ENCODE measurements around the gene ERAP2. TPM values are rescaled to one million over a fixed set of nuclear protein-coding genes. Genes with fewer than 3 reads are reported as not detected.
"Not testable (repeated sequence)": the region's sequence is repeated elsewhere in the genome, so short reads cannot be mapped to it uniquely, and the experiment has no call there.

ERAP2 gene
- total and polyA plus RNA-seq, 8 donors = 0.68 to 26.8 (median 12.4) TPM

DNA sequence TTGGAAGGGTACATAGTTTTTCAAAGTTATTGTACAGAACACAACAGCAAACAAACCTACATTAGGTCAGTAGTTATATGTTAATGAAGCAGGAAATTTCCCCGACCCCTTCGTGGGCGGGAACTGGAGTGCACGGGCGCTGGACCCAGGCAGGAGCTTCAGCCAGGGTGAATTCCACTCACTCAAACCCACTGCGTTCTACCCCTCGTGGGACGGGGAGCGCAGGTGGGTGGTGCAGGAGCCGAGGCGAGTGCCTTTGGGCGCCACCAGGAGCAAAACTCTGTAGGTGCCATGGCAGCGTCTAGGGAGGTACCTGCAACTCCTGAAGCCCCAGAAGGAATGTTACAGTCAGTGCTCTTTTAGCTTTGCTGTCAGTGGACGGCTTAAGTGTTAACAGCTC is 39.0 kb upstream of the ERAP2 start:
- TF ChIP-seq EP300 (IDR thresholded peaks at IDR 0.05) (no peak), POLR2A (IDR thresholded peaks at IDR 0.05) (no peak), POLR2AphosphoS5 (IDR thresholded peaks at IDR 0.05) (no peak), CTCF (IDR thresholded peaks at IDR 0.05) (no peak)
- H3K27ac ChIP-seq = no peak overlapping the region
- H3K4me3 ChIP-seq = no peak overlapping the region
- intact Hi-C loops (cut with DNase I; ENCODE audit: low total_unique reads) = no loop called here
- H3K9me3 ChIP-seq = no peaks in the 10 kb centered on the region
- peaks cover 0 to 4% (median 2%) of the 10 kb centered on the region in 4 donors for H3K4me1 ChIP-seq
- WGBS, 5 donors = 80 to 88% (median 85%) methylated on average over 14 of the region's 14 CpGs
- no peaks in the 10 kb centered on the region for H3K27me3 ChIP-seq
- no peaks in the 10 kb centered on the region for H3K36me3 ChIP-seq
- DNase-seq = no peak

DNA sequence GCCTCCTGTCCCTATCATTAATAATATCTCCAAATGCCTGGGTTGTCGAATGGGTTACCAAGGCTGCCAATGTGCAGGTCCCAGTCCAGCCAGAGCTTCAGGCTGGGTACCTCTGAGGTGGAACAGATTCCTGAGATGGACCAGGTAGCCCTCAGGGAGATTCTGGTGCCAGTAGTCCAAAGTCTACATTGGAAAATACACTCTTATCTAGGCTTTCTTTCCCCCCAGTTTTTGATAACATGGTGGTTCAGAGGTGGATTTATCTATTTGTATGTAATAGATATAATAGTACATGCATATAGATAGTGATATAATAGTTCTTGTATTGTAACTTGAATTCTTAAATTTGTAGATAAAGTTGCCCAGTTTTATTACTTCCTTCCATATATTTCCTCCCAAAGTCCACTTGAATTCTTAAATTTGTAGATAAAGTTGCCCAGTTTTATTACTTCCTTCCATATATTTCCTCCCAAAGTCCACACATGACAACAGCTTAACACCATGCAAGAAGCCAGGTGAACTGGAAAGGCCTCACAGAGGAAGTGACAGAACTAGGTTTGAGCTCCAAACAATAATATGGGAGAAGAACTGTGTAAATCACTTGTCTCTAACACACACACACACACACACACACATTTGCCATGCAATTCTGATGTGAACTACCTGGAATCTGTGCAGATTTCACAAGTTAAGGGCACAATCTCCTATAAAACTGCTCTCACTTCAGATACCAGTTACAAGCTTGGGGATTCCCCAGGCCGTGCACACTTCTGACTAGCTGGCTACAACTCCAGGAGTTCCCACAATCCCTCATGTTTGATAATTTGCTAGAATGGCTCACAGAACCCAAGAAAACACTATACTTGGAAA is 37.9 kb upstream of the ERAP2 start:
- H3K4me1 ChIP-seq = peaks cover 0 to 4% (median 2%) of the 10 kb centered on the region in 4 donors
- no peak overlapping the region for H3K27ac ChIP-seq
- no peaks in the 10 kb centered on the region for H3K9me3 ChIP-seq
- TF ChIP-seq POLR2A (IDR thresholded peaks at IDR 0.05) (no peak), CTCF (IDR thresholded peaks at IDR 0.05) (no peak), EP300 (IDR thresholded peaks at IDR 0.05) (no peak), POLR2AphosphoS5 (IDR thresholded peaks at IDR 0.05) (no peak)
- intact Hi-C loops (cut with DNase I; ENCODE audit: low total_unique reads) = no loop called here
- no peak for DNase-seq
- WGBS, 5 donors = 29 to 66% (median 53%) methylated on average over 2 of the region's 2 CpGs
- H3K27me3 ChIP-seq = no peaks in the 10 kb centered on the region
- no peaks in the 10 kb centered on the region for H3K36me3 ChIP-seq
- H3K4me3 ChIP-seq = no peak overlapping the region

DNA sequence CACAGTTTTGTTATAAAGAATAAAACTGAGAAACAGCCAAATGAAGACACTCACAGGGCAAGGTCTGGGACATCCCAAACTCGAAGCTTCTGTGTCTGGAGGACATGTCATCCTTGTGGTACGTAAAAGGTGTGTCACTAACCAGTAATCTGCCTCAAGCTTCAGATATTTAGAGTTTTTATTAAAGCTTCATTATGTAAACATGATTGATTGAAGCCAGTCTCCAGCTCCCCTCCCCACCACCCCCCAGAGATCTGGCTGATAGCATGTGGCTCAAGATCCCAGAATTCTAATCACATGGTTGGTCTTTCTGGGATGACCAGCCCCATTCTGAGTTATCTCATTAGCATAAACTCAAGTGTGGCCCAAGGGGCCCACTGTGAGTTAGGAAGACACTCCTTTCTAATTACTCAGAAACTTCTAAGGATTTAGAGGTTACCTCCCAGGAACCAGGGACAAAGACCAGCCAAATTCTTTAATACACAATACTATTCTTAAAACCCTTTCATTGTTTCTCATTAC is 37.2 kb upstream of the ERAP2 start:
- Histone ChIP-seq H3K27ac (no peak overlapping the region), H3K4me3 (no peak overlapping the region), H3K4me1 (peaks cover 0 to 4% (median 2%) of the 10 kb centered on the region in 4 donors), H3K9me3 (no peaks in the 10 kb centered on the region), H3K27me3 (no peaks in the 10 kb centered on the region), H3K36me3 (no peaks in the 10 kb centered on the region)
- intact Hi-C loops (cut with DNase I; ENCODE audit: low total_unique reads) = no loop called here
- TF ChIP-seq EP300 (IDR thresholded peaks at IDR 0.05) (no peak), POLR2AphosphoS5 (IDR thresholded peaks at IDR 0.05) (no peak), POLR2A (IDR thresholded peaks at IDR 0.05) (no peak), CTCF (IDR thresholded peaks at IDR 0.05) (no peak)
- 90 to 96% (median 94%) methylated on average over 2 of the region's 2 CpGs for WGBS, 5 donors
- DNase-seq = no peak

DNA sequence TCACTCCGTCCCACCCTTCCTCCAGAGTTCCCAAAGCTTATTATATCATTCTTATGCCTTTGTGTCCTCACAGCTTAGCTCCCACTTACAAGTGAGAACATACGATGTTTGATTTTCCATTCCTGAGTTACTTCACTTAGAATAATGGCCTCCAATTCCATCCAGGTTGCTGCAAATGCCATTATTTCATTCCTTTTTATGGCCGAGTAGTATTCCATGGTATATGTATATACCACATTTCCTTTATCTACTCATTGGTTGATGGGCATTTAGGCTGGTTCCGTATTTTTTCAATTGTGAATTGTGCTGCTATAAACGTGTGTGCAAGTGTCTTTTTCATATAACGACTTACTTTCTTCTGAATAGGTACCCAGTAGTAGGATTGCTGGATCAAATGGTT is 34.4 kb upstream of the ERAP2 start:
- H3K9me3 ChIP-seq; intact Hi-C loops (cut with DNase I; ENCODE audit: low total_unique reads); H3K27me3 ChIP-seq; H3K4me3 ChIP-seq; H3K27ac ChIP-seq; H3K4me1 ChIP-seq; DNase-seq; H3K36me3 ChIP-seq: not testable (repeated sequence)
- WGBS, 5 donors = 73 to 79% (median 75%) methylated on average over 6 of the region's 6 CpGs

DNA sequence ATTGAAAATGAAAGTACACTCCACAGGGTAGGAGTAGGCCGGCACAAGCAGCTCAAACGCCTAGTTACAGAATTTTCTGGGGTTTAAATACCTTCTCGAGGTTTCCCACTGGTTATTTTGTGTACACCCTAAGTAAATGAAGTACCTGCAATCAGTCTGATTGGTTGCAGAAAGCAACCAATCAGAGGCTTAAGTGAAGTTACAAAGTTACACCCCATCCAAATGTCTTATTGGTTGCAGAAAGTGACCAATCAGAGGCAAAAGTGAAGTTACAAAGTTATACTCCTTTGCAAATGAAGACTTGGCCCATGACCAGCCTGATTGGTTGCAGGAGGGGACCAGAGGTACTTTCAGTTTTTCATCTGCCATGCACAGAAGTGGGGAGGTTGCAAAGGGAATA is 33.2 kb upstream of the ERAP2 start:
- H3K27me3 ChIP-seq = no peaks in the 10 kb centered on the region
- H3K4me3 ChIP-seq = no peak overlapping the region
- H3K4me1 ChIP-seq = peaks cover 0 to 4% (median 2%) of the 10 kb centered on the region in 4 donors
- intact Hi-C loops (cut with DNase I; ENCODE audit: low total_unique reads) = no loop called here
- no peak for TF ChIP-seq EP300 (IDR thresholded peaks at IDR 0.05)
- TF ChIP-seq POLR2AphosphoS5 (IDR thresholded peaks at IDR 0.05) = no peak
- no peak for TF ChIP-seq CTCF (IDR thresholded peaks at IDR 0.05)
- no peak for TF ChIP-seq POLR2A (IDR thresholded peaks at IDR 0.05)
- no peak overlapping the region for H3K27ac ChIP-seq
- DNase-seq = no peak
- 82 to 96% (median 90%) methylated on average over 3 of the region's 3 CpGs for WGBS, 5 donors
- H3K9me3 ChIP-seq = no peaks in the 10 kb centered on the region
- no peaks in the 10 kb centered on the region for H3K36me3 ChIP-seq
